ENCODE measurements around the gene TBX10.
"Not testable (repeated sequence)": the region's sequence is repeated elsewhere in the genome, so short reads cannot be mapped to it uniquely, and the experiment has no call there.

The TBX10 gene

DNA sequence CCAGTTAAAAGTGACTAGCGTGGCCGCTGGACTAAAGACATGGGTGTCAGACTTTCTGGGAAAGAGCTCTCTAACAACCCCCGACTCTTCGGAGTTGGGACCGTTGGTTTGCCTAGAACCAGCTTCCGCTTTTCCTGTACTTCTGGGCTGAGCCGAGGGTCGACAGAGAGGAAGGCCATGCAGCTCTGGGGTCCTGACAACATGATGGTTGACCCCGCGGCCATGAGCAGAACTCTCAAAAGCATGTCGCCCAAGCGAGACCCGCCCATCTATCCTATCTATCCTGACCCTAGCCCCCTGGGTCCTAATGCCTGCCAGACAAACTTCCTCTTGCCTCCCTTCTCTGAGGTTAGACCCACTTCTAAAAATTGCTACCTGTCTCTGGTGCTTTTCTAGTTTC lies 18.9 kb downstream of the TBX10 start:
- not testable (repeated sequence) for H3K9me3 ChIP-seq (ENCODE audit: control insufficient read depth, insufficient read depth, low read length); H3K36me3 ChIP-seq (ENCODE audit: control insufficient read depth, low read length); H3K27ac ChIP-seq (ENCODE audit: low read depth, low read length); H4K20me1 ChIP-seq (ENCODE audit: control insufficient read depth, insufficient read depth, low read depth, low read length); H3K4me1 ChIP-seq (ENCODE audit: control insufficient read depth, low read length); H3K27me3 ChIP-seq (ENCODE audit: control insufficient read depth, low read length); H3K4me2 ChIP-seq (ENCODE audit: low read length); H3K4me3 ChIP-seq (ENCODE audit: low read length); H3K79me2 ChIP-seq (ENCODE audit: control insufficient read depth, low read length); H3K9me2 ChIP-seq (replicated peaks; ENCODE audit: control insufficient read depth, low read length)
- peaks cover 12% of the 10 kb centered on the region for H3F3A ChIP-seq (ENCODE audit: control insufficient read depth, insufficient read depth)

GRCh38 chr11:67619683-67620618 lies 19.6 kb downstream of the TBX10 start:
- not testable (repeated sequence) for H3K4me3 ChIP-seq (ENCODE audit: low read length); H3K36me3 ChIP-seq (ENCODE audit: control insufficient read depth, low read length); H3F3A ChIP-seq (ENCODE audit: control insufficient read depth, insufficient read depth); H3K79me2 ChIP-seq (ENCODE audit: control insufficient read depth, low read length); H3K9me2 ChIP-seq (replicated peaks; ENCODE audit: control insufficient read depth, low read length); H3K9me3 ChIP-seq (ENCODE audit: control insufficient read depth, insufficient read depth, low read length); H4K20me1 ChIP-seq (ENCODE audit: control insufficient read depth, insufficient read depth, low read depth, low read length); H3K27ac ChIP-seq (ENCODE audit: low read depth, low read length); H3K4me2 ChIP-seq (ENCODE audit: low read length); H3K27me3 ChIP-seq (ENCODE audit: control insufficient read depth, low read length)
- H3K4me1 ChIP-seq (ENCODE audit: control insufficient read depth, low read length), result peaks cover 16% of the 10 kb centered on the region

- not testable (repeated sequence) for H3F3A ChIP-seq (ENCODE audit: control insufficient read depth, insufficient read depth); H3K36me3 ChIP-seq (ENCODE audit: control insufficient read depth, low read length); H3K4me2 ChIP-seq (ENCODE audit: low read length); H3K79me2 ChIP-seq (ENCODE audit: control insufficient read depth, low read length); H3K9me2 ChIP-seq (replicated peaks; ENCODE audit: control insufficient read depth, low read length); H3K27me3 ChIP-seq (ENCODE audit: control insufficient read depth, low read length); H3K27ac ChIP-seq (ENCODE audit: low read depth, low read length); H3K4me3 ChIP-seq (ENCODE audit: low read length); H3K9me3 ChIP-seq (ENCODE audit: control insufficient read depth, insufficient read depth, low read length); H4K20me1 ChIP-seq (ENCODE audit: control insufficient read depth, insufficient read depth, low read depth, low read length)
- peaks cover 24% of the 10 kb centered on the region for H3K4me1 ChIP-seq (ENCODE audit: control insufficient read depth, low read length)
Measured at GRCh38 chr11:67618901-67619659, 20.5 kb downstream of the TBX10 start.

- no peak overlapping the region for H3K4me3 ChIP-seq (ENCODE audit: low read length)
- H3K36me3 ChIP-seq (ENCODE audit: control insufficient read depth, low read length), result peaks cover 11% of the 10 kb centered on the region
- H3K4me1 ChIP-seq (ENCODE audit: control insufficient read depth, low read length), result peaks cover 39% of the 10 kb centered on the region
- peaks cover 3% of the 10 kb centered on the region for H3K27me3 ChIP-seq (ENCODE audit: control insufficient read depth, low read length)
- H3K9me2 ChIP-seq (replicated peaks; ENCODE audit: control insufficient read depth, low read length), result no peaks in the 10 kb centered on the region
- no peak overlapping the region for H3K27ac ChIP-seq (ENCODE audit: low read depth, low read length)
- H3K79me2 ChIP-seq (ENCODE audit: control insufficient read depth, low read length), result no peaks in the 10 kb centered on the region
- H3K9me3 ChIP-seq (ENCODE audit: control insufficient read depth, insufficient read depth, low read length), result no peaks in the 10 kb centered on the region
- peaks cover 8% of the 10 kb centered on the region for H3F3A ChIP-seq (ENCODE audit: control insufficient read depth, insufficient read depth)
- TF ChIP-seq, protein P1, sequence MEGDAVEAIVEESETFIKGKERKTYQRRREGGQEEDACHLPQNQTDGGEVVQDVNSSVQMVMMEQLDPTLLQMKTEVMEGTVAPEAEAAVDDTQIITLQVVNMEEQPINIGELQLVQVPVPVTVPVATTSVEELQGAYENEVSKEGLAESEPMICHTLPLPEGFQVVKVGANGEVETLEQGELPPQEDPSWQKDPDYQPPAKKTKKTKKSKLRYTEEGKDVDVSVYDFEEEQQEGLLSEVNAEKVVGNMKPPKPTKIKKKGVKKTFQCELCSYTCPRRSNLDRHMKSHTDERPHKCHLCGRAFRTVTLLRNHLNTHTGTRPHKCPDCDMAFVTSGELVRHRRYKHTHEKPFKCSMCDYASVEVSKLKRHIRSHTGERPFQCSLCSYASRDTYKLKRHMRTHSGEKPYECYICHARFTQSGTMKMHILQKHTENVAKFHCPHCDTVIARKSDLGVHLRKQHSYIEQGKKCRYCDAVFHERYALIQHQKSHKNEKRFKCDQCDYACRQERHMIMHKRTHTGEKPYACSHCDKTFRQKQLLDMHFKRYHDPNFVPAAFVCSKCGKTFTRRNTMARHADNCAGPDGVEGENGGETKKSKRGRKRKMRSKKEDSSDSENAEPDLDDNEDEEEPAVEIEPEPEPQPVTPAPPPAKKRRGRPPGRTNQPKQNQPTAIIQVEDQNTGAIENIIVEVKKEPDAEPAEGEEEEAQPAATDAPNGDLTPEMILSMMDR (IDR thresholded peaks at IDR 0.05; ENCODE audit: low read depth, low read length, poor library complexity, severe bottlenecking), result no peak
- TF ChIP-seq EZH2phosphoT487 (IDR thresholded peaks at IDR 0.05; ENCODE audit: borderline replicate concordance, low read length), result no peak
- no peak overlapping the region for H3K4me2 ChIP-seq (ENCODE audit: low read length)
- H4K20me1 ChIP-seq (ENCODE audit: control insufficient read depth, insufficient read depth, low read depth, low read length), result no peaks in the 10 kb centered on the region
Measured at GRCh38 chr11:67617243-67617953, 22.2 kb downstream of the TBX10 start.
